GM19240 (cell line): ENCODE data around the gene RNGTT.
"Not testable (repeated sequence)": the region's sequence is repeated elsewhere in the genome, so short reads cannot be mapped to it uniquely, and the experiment has no call there.

ENCODE experiments used
- DNase-seq: peaks from one replicate; pipeline ENCODE4 v3.0.0; 2011; ENCODE audit warnings: low spot score; ENCODE audit not compliant: insufficient read length

The RNGTT gene

GRCh38 chr6:88972504-88973423 lies 9.3 kb upstream of the RNGTT start:
- DNase-seq, result no peak

- no peak for DNase-seq
These were observed 6.9 kb upstream of the RNGTT start for GRCh38 chr6:88970301-88970700.

GRCh38 chr6:88969255-88969654 lies 5.8 kb upstream of the RNGTT start:
- DNase-seq, result not testable (repeated sequence)

- DNase-seq, result no peak
These were observed 4.5 kb upstream of the RNGTT start for GRCh38 chr6:88967891-88968290.

GRCh38 chr6:88965691-88966090 lies 2.3 kb upstream of the RNGTT start:
- no peak for DNase-seq

GRCh38 chr6:88964509-88964908 lies 1.1 kb upstream of the RNGTT start:
- DNase-seq, result no peak

- DNase-seq, result no peak
These were observed 4.6 kb downstream of the RNGTT start for GRCh38 chr6:88958842-88959241.

- no peak for DNase-seq
These were observed 9.7 kb downstream of the RNGTT start for GRCh38 chr6:88953550-88954386.

GRCh38 chr6:88952065-88952704 lies 11.2 kb downstream of the RNGTT start:
- DNase-seq, result no peak

- no peak for DNase-seq
These were observed 17.9 kb downstream of the RNGTT start for GRCh38 chr6:88945415-88946008.

GRCh38 chr6:88933521-88933920 lies 29.9 kb downstream of the RNGTT start:
- DNase-seq, result no peak

- DNase-seq, result not testable (repeated sequence)
These were observed 31.4 kb downstream of the RNGTT start for GRCh38 chr6:88932019-88932418.

GRCh38 chr6:88922775-88923548 lies 40.5 kb downstream of the RNGTT start:
- DNase-seq, result no peak

- DNase-seq, result no peak
These were observed 41.7 kb downstream of the RNGTT start for GRCh38 chr6:88921734-88922133.

- no peak for DNase-seq
These were observed 42.4 kb downstream of the RNGTT start for GRCh38 chr6:88920774-88921733.

- DNase-seq, result no peak
These were observed 43.3 kb downstream of the RNGTT start for GRCh38 chr6:88920088-88920487.

GRCh38 chr6:88919032-88919431 lies 44.4 kb downstream of the RNGTT start:
- DNase-seq, result no peak

- DNase-seq, result no peak
These were observed 46.7 kb downstream of the RNGTT start for GRCh38 chr6:88916615-88917208.
